ENCODE data around the gene GPR75. TPM values are rescaled to one million over a fixed set of nuclear protein-coding genes. Genes with fewer than 3 reads are reported as not detected.

GPR75 gene
- total RNA-seq, 1 donor from 2014 or later, result 1.6 TPM

- no peak overlapping the region for H3K4me3 ChIP-seq (ENCODE audit: low read depth, low read length)
- TF ChIP-seq, protein P1, sequence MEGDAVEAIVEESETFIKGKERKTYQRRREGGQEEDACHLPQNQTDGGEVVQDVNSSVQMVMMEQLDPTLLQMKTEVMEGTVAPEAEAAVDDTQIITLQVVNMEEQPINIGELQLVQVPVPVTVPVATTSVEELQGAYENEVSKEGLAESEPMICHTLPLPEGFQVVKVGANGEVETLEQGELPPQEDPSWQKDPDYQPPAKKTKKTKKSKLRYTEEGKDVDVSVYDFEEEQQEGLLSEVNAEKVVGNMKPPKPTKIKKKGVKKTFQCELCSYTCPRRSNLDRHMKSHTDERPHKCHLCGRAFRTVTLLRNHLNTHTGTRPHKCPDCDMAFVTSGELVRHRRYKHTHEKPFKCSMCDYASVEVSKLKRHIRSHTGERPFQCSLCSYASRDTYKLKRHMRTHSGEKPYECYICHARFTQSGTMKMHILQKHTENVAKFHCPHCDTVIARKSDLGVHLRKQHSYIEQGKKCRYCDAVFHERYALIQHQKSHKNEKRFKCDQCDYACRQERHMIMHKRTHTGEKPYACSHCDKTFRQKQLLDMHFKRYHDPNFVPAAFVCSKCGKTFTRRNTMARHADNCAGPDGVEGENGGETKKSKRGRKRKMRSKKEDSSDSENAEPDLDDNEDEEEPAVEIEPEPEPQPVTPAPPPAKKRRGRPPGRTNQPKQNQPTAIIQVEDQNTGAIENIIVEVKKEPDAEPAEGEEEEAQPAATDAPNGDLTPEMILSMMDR (IDR thresholded peaks at IDR 0.05; ENCODE audit: insufficient read depth, low read length, poor library complexity, severe bottlenecking), result no peak
- no peaks in the 10 kb centered on the region for H3K27me3 ChIP-seq (ENCODE audit: control insufficient read depth, insufficient read depth, low read length)
- H3K36me3 ChIP-seq (ENCODE audit: control insufficient read depth, insufficient read depth, low read length), result no peaks in the 10 kb centered on the region
- no peak for DNase-seq (ENCODE audit: low read depth)
Observed at GRCh38 chr2:53865962-53866361, 6.2 kb upstream of the GPR75 start.

DNA sequence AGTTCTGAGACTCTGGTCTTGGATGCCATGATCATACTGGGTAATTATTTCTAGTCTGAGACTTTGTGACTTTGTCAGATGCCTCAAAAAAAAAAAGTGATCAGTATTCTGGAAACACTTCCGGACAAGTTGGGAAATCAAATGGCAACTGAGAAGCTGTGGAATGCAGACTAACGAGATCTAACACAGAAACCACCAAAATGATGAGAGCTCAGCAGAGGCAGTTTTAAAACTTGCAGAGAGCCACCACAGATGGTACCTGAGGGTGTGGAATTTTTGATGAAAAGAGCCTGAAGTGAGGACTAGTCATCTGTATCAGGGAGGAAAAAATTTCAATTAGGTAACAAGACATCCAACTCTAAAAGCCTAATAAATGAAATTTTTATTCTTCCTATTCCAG is 5.5 kb upstream of the GPR75 start:
- TF ChIP-seq, protein P1 (IDR thresholded peaks at IDR 0.05; ENCODE audit: insufficient read depth, low read length, poor library complexity, severe bottlenecking), result no peak
- H3K27me3 ChIP-seq (ENCODE audit: control insufficient read depth, insufficient read depth, low read length), result no peaks in the 10 kb centered on the region
- H3K36me3 ChIP-seq (ENCODE audit: control insufficient read depth, insufficient read depth, low read length), result no peaks in the 10 kb centered on the region
- no peak overlapping the region for H3K4me3 ChIP-seq (ENCODE audit: low read depth, low read length)
- no peak for DNase-seq (ENCODE audit: low read depth)

DNA sequence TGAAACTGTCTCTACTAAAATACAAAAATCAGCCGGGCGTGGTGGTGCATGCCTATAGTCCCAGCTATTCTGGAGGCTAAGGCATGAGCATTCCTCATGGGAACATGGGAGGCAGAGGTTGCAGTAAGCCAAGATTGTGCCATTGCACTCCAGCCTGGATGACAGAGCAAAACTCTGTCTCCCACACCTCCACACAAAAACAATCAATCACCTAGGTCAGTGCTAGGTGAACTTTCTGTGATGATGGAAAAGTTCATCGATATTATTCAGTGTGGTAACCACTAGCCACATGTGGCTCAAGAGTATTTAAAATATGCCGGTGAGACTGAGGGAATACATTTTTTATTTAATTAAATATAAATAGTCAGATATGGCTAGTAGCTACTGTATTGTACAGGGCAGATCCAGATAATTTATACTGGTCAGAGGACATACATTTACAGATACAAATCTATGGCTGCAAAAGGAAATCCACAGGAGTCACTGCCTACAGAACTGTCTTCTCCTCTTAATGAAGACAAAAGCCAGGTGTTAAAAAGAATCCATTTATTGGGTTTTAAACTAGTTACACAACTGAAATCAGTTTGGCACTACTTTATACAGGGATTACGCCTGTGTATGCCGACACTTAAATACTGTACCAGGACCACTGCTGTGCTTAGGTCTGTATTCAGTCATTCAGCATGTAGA is 3.9 kb upstream of the GPR75 start:
- H3K36me3 ChIP-seq (ENCODE audit: control insufficient read depth, insufficient read depth, low read length), result no peaks in the 10 kb centered on the region
- DNase-seq (ENCODE audit: low read depth), result no peak
- H3K27me3 ChIP-seq (ENCODE audit: control insufficient read depth, insufficient read depth, low read length), result no peaks in the 10 kb centered on the region
- TF ChIP-seq, protein P1 (IDR thresholded peaks at IDR 0.05; ENCODE audit: insufficient read depth, low read length, poor library complexity, severe bottlenecking), result no peak
- H3K4me3 ChIP-seq (ENCODE audit: low read depth, low read length), result no peak overlapping the region

DNA sequence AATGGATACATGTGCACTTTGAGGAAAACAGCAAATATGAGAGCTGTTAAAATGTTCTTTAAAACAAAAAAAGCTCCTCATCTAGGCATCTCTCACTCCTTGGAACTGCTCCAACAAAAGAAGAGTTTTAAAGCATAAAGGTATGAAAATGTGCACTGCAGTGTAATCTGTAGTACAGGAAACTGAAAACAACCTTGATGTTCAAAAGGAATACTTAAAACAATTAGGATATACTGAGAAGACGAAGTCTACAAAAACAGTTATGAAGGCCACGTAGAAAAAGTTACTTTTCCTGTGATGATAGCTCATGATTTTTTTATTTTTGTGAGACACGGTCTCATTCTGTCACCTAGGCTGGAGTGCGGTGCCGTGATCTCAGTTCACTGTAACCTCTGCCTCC is 2.1 kb upstream of the GPR75 start:
- Histone ChIP-seq H3K36me3 (ENCODE audit: control insufficient read depth, insufficient read depth, low read length) (no peaks in the 10 kb centered on the region), H3K4me3 (ENCODE audit: low read depth, low read length) (no peak overlapping the region), H3K27me3 (ENCODE audit: control insufficient read depth, insufficient read depth, low read length) (no peaks in the 10 kb centered on the region)
- TF ChIP-seq, protein P1 (IDR thresholded peaks at IDR 0.05; ENCODE audit: insufficient read depth, low read length, poor library complexity, severe bottlenecking), result no peak
- no peak for DNase-seq (ENCODE audit: low read depth)

GRCh38 chr2:53856272-53856671 is 3.5 kb downstream of the GPR75 start:
- Histone ChIP-seq H3K36me3 (ENCODE audit: control insufficient read depth, insufficient read depth, low read length) (no peaks in the 10 kb centered on the region), H3K27me3 (ENCODE audit: control insufficient read depth, insufficient read depth, low read length) (no peaks in the 10 kb centered on the region), H3K4me3 (ENCODE audit: low read depth, low read length) (no peak overlapping the region)
- TF ChIP-seq, protein P1 (IDR thresholded peaks at IDR 0.05; ENCODE audit: insufficient read depth, low read length, poor library complexity, severe bottlenecking), result no peak
- no peak for DNase-seq (ENCODE audit: low read depth)

DNA sequence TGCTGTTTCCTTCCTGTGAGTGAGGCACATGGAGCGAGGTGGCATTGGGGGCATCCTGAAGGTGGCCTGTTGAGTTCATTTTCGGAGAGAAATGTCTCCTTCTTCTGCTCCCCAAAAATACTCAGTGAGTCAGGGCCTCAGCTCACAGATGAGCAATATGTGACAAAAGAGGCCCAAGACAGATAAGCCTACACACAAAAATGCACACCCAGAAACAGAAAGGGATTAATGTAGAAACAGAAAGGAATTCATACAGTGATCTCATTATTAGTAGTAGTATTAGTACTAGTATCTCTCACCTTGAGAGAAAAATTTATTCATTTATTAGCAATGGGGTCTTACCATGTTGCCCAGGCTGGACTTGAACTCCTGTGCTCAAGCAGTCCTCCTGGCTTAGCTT is 5.1 kb downstream of the GPR75 start:
- Histone ChIP-seq H3K36me3 (ENCODE audit: control insufficient read depth, insufficient read depth, low read length) (no peaks in the 10 kb centered on the region), H3K4me3 (ENCODE audit: low read depth, low read length) (no peak overlapping the region), H3K27me3 (ENCODE audit: control insufficient read depth, insufficient read depth, low read length) (no peaks in the 10 kb centered on the region)
- DNase-seq (ENCODE audit: low read depth), result no peak
- TF ChIP-seq, protein P1 (IDR thresholded peaks at IDR 0.05; ENCODE audit: insufficient read depth, low read length, poor library complexity, severe bottlenecking), result no peak

All from kidney epithelial cell (primary cell).